K562 (cell line): ENCODE results near the gene PLCD1. TPM values are rescaled to one million over a fixed set of nuclear protein-coding genes. Genes with fewer than 3 reads are reported as not detected.
A peak's percentile ranks its signal among the peaks of the same experiment; 100 is the strongest.

Experiments
- ATAC-seq: fragments of 200-7000 bp; cut with Tn5 transposase; 3 replicates; pipeline ENCODE4 v1.9.1; 2020; ENCODE audit warnings: moderate library complexity
- BruUV-seq: library from RNA; stranded (reverse); fragments of 400-500 nt; replicated peaks from 2 replicates; lab custom pipeline; 2021; lab: Mats Ljungman, UMichigan
- CTCF ChIA-PET: fragments of 300-600 bp; formaldehyde crosslinking; extraction: SDS; loops from one replicate; lab custom pipeline; 2021; ENCODE audit warnings: low intra/inter-chr PET ratio; lab: Yijun Ruan, JAX
- POLR2A ChIA-PET: fragments of 300-600, 350-650 bp; sonication (Branson Sonifier 250); formaldehyde crosslinking; extraction: SDS; loops from one replicate; lab custom pipeline; 2021; ENCODE audit warnings: antibody characterized with exemption, inconsistent platforms; lab: Yijun Ruan, JAX
- DNase-seq, 4 experiments: peaks; one replicate each; pipeline versions ENCODE4 v3.0.0 to v3.0.0-alpha.2; 2011 to 2018; ENCODE audit warnings: low spot score in 3 of 4, mixed read lengths in 3 of 4; ENCODE audit errors: extremely low read depth in 1 of 4
- FAIRE-seq: peaks from 2 replicates; lab custom pipeline; 2011; peaks lifted over from hg19 to GRCh38; lab: Jason Lieb, UNC
- H2AFZ ChIP-seq: 2 replicates; pipeline ENCODE4 v1.6.0; 2011; ENCODE audit warnings: low read depth, low read length, control low read depth, inconsistent platforms
- H3K27ac ChIP-seq: fragments of 200-600 bp; 3 replicates; pipeline ENCODE4 v1.8.0; 2011; ENCODE audit warnings: low read depth, mild to moderate bottlenecking, control low read depth, inconsistent platforms, low read length, moderate library complexity, mixed read lengths; ENCODE audit errors: extremely low read depth
- H3K27me3 ChIP-seq, 2 experiments: fragments of 300-600 bp in 1 of 2; 2 replicates in 1 of 2; 3 replicates in 1 of 2; pipeline versions ENCODE4 v1.6.0 to v1.8.0; 2011; ENCODE audit warnings: inconsistent platforms in 2 of 2, low read length in 2 of 2, mild to moderate bottlenecking in 1 of 2, mixed read lengths in 1 of 2, moderate library complexity in 1 of 2; ENCODE audit not compliant: control insufficient read depth in 2 of 2, insufficient read depth in 2 of 2
- H3K36me3 ChIP-seq: fragments of 300-600 bp; 3 replicates; pipeline ENCODE4 v1.8.0; 2011; ENCODE audit warnings: mild to moderate bottlenecking, low read length, inconsistent platforms; ENCODE audit not compliant: control insufficient read depth, insufficient read depth
- H3K4me1 ChIP-seq, 2 experiments: fragments of 200-600 bp in 1 of 2; replicated peaks in 1 of 2; 2 replicates in 1 of 2; 3 replicates in 1 of 2; pipeline versions ENCODE4 v1.5.1 to v1.8.0; 2011; ENCODE audit warnings: inconsistent platforms in 2 of 2, low read length in 2 of 2, mild to moderate bottlenecking in 1 of 2, mixed read lengths in 1 of 2, moderate library complexity in 1 of 2; ENCODE audit not compliant: control insufficient read depth in 2 of 2, insufficient read depth in 2 of 2
- H3K4me2 ChIP-seq: 2 replicates; pipeline ENCODE4 v1.6.1; 2011; ENCODE audit warnings: low read length, control low read depth, inconsistent platforms, mixed read lengths; ENCODE audit not compliant: insufficient read depth
- H3K4me3 ChIP-seq: fragments of 200-600 bp; sonication (generic), shearing (Covaris generic); 2 replicates; pipeline ENCODE4 v1.5.1; 2016; ENCODE audit warnings: control low read depth, inconsistent platforms
- H3K79me2 ChIP-seq: fragments of 200-600 bp; 3 replicates; pipeline ENCODE4 v1.8.0; 2011; ENCODE audit warnings: low read length, inconsistent platforms; ENCODE audit not compliant: control insufficient read depth, insufficient read depth
- H3K9ac ChIP-seq, 2 experiments: 2 replicates each; pipeline versions ENCODE4 v1.6.0 to v1.6.1; 2011; ENCODE audit warnings: low read depth in 2 of 2, low read length in 2 of 2, control low read depth in 1 of 2, inconsistent platforms in 1 of 2, mild to moderate bottlenecking in 1 of 2, mixed read lengths in 1 of 2; ENCODE audit not compliant: insufficient read depth in 1 of 2
- H3K9me1 ChIP-seq: one replicate; pipeline ENCODE4 v1.6.0; 2011; ENCODE audit warnings: inconsistent platforms, mild to moderate bottlenecking, low read length, moderate library complexity; ENCODE audit not compliant: control insufficient read depth, insufficient read depth
- H3K9me3 ChIP-seq: replicated peaks from 2 replicates; pipeline ENCODE4 v1.5.1; 2011; ENCODE audit warnings: low read depth, low read length, inconsistent platforms; ENCODE audit not compliant: control insufficient read depth, insufficient read depth
- H4K20me1 ChIP-seq: replicated peaks from 2 replicates; pipeline ENCODE4 v1.6.1; 2011; ENCODE audit warnings: low read length, inconsistent platforms, mixed read lengths; ENCODE audit not compliant: control insufficient read depth, insufficient read depth
- CCAR2 ChIP-seq: fragments of 200-400 bp; formaldehyde crosslinking; IDR thresholded peaks from 2 replicates; pipeline ENCODE4 v1.6.1; 2017; ENCODE audit warnings: mild to moderate bottlenecking, low read depth, low read length
- HDAC1 ChIP-seq, 2 experiments: fragments of 450-650 bp; IDR thresholded peaks; 2 replicates each; pipeline ENCODE4 v1.6.1; 2016 to 2017; ENCODE audit warnings: inconsistent platforms in 1 of 2, mild to moderate bottlenecking in 1 of 2, moderate library complexity in 1 of 2
- KAT7 ChIP-seq: sonication (generic); formaldehyde crosslinking; IDR thresholded peaks from 2 replicates; pipeline ENCODE4 v1.8.0; 2022; ENCODE audit warnings: missing genetic modification reagents, mild to moderate bottlenecking, borderline replicate concordance
- MITF ChIP-seq: IDR thresholded peaks from 2 replicates; pipeline ENCODE4 v1.6.1; 2014; ENCODE audit warnings: antibody characterized with exemption
- OTX1 ChIP-seq: fragments of 450-650 bp; formaldehyde crosslinking; IDR thresholded peaks from 2 replicates; pipeline ENCODE4 v1.4.0; 2022; ENCODE audit warnings: mild to moderate bottlenecking
- WGBS: fragments of 100-300 bp; shearing (Covaris generic); methylation state at CpG from one replicate; pipeline ENCODE4 v1.1.6; 2016; ENCODE audit warnings: low coverage, mixed read lengths; ENCODE audit not compliant: insufficient coverage; ENCODE audit errors: missing lambda C conversion rate; 5-methylcytosine and 5-hydroxymethylcytosine counted together
- in situ Hi-C: fragments of 300-500 bp; cut with MboI; formaldehyde crosslinking; loops from 4 replicates; pipeline ENCODE4 v1.15.0; 2018; ENCODE audit warnings: inconsistent platforms, mixed read lengths
- intact Hi-C: fragments of 100-400 bp; cut with micrococcal nuclease; formaldehyde crosslinking; loops from 2 replicates; pipeline ENCODE4 v1.14.2; 2022
- polyA plus RNA-seq, 8 experiments: library from polyadenylated mRNA; depleted of rRNA in 4 of 8; stranded (reverse) in 5 of 8; unstranded in 3 of 8; fragments of >200 nt; fragmentation: Nextera tagmentation in 2 of 8; fragmentation: Illumina TruSeq in 1 of 8; extraction: Ambion mirVana in 2 of 8; extraction: Trizol in 1 of 8; gene quantifications; 2 replicates each; pipeline versions ENCODE4 v1.2.1 to v1.2.3, GENCODE V29; 2011 to 2014; ENCODE audit warnings: inconsistent platforms in 1 of 8, missing spikeins in 1 of 8
- total RNA-seq, 7 experiments: library from RNA; depleted of rRNA in 6 of 7; stranded (reverse); fragments of >200 nt in 6 of 7; fragmentation: Illumina TruSeq in 2 of 7; extraction: Trizol in 2 of 7; gene quantifications; 2 replicates each; pipeline versions ENCODE4 v1.2.1 to v1.2.3, GENCODE V29; 2011 to 2021; ENCODE audit warnings: low replicate concordance in 1 of 7

The PLCD1 gene
- total and polyA plus RNA-seq, 9 of the 15 experiments (the other 6 are each of a cell fraction or from before 2014, with no cell fraction given): 5.4 to 209 (median 116) TPM

- peaks cover 14% of the 10 kb centered on the region for H4K20me1 ChIP-seq
- H3K9ac ChIP-seq: peak overlapping the region in 1 of 2 experiments; percentile 54; a peak in 1 of 4 replicates
- H2AFZ ChIP-seq: no peak overlapping the region
- no peaks in the 10 kb centered on the region for H3K27me3 ChIP-seq
- TSS peak; percentile 39 for BruUV-seq
- in situ Hi-C loops (no loop called here), intact Hi-C loops (no loop called here)
- ATAC-seq: no peak
- H3K4me2 ChIP-seq: no peak overlapping the region
- ChIA-PET POLR2A (interaction anchor here (0.6 kb wide), 1 partner anchor 1607 kb away, joined by 3 read pairs; no protein-coding TSS in a partner anchor), CTCF (interaction anchor here (1.1 to 5.0 kb wide), 2 partner anchors 25 to 26 kb away, joined by 3 to 62 read pairs; no protein-coding TSS in a partner anchor)
- H3K27ac ChIP-seq: no peak overlapping the region
- FAIRE-seq: no peak
- peaks cover 41 to 46% of the 10 kb centered on the region in 2 experiments for H3K4me1 ChIP-seq
- DNase-seq: no peak
- H3K36me3 ChIP-seq: peaks cover 66% of the 10 kb centered on the region
- H3K4me3 ChIP-seq: no peak overlapping the region
- peaks cover 5% of the 10 kb centered on the region for H3K9me1 ChIP-seq
- 81% methylated on average over 4 of the region's 6 CpGs for WGBS
- H3K79me2 ChIP-seq: peaks cover 10% of the 10 kb centered on the region
- TF ChIP-seq MITF (no peak), OTX1 (CRISPR knock-in tag) (peak; percentile 74; the same call in 1 of the 2 replicates)
- no peaks in the 10 kb centered on the region for H3K9me3 ChIP-seq
Observed at GRCh38 chr3:38000242-38000916, 29.1 kb downstream of the PLCD1 start.

GRCh38 chr3:37999836-38000235, 29.6 kb downstream of the PLCD1 start:
- ATAC-seq: no peak
- BruUV-seq: no TSS peak
- Histone ChIP-seq H3K79me2 (peaks cover 15% of the 10 kb centered on the region), H3K27ac (no peak overlapping the region), H3K4me2 (no peak overlapping the region), H3K27me3 (no peaks in the 10 kb centered on the region), H3K9ac (no peak overlapping the region), H3K9me3 (no peaks in the 10 kb centered on the region), H3K36me3 (peaks cover 69% of the 10 kb centered on the region), H4K20me1 (peaks cover 14% of the 10 kb centered on the region), H3K4me1 (peaks cover 45 to 46% of the 10 kb centered on the region in 2 experiments), H2AFZ (no peak overlapping the region), H3K9me1 (peaks cover 5% of the 10 kb centered on the region), H3K4me3 (no peak overlapping the region)
- POLR2A ChIA-PET: no interaction called here
- 0 out of 2 replicates have a peak, but pooled peaks have one; percentile 32 for TF ChIP-seq CCAR2
- TF ChIP-seq KAT7 (CRISPR knock-in tag): no peak
- 0 out of 4 replicates have a peak, but pooled peaks of 1 of the 2 experiments have one; percentile 6 for TF ChIP-seq HDAC1 (IDR thresholded peaks at IDR 0.05)
- no peak for DNase-seq
- in situ Hi-C loops: no loop called here
- intact Hi-C loops: no loop called here
- CTCF ChIA-PET: interaction anchor here (1.1 kb wide), 1 partner anchor 26 kb away, joined by 3 read pairs; no protein-coding TSS in a partner anchor
- WGBS: 54% methylated on average over 6 of the region's 6 CpGs
- FAIRE-seq: no peak
